ENCODE results near the gene EHHADH. TPM values are rescaled to one million over a fixed set of nuclear protein-coding genes. Genes with fewer than 3 reads are reported as not detected.

Gene EHHADH
- total RNA-seq, 1 donor from 2014 or later = 3.6 TPM

GRCh38 chr3:185210621-185211142 lies 43.2 kb downstream of the EHHADH start:
- Histone ChIP-seq H3K79me2 (ENCODE audit: low read depth) (no peaks in the 10 kb centered on the region), H3K4me3 (no peak overlapping the region), H3K27me3 (no peaks in the 10 kb centered on the region), H3K4me1 (peaks cover 25% of the 10 kb centered on the region), H4K20me1 (ENCODE audit: low read depth) (no peaks in the 10 kb centered on the region), H3K4me2 (no peak overlapping the region), H3K9me3 (ENCODE audit: low read depth) (no peaks in the 10 kb centered on the region), H3K9ac (no peak overlapping the region), H3K36me3 (no peaks in the 10 kb centered on the region), H3K27ac (no peak overlapping the region), H2AFZ (replicated peaks) (no peak overlapping the region), H3F3A (ENCODE audit: low read depth) (peaks cover 3% of the 10 kb centered on the region)
- Mint-ChIP-seq H3K4me3 (no peak overlapping the region), H3K4me1 (peaks cover 13% of the 10 kb centered on the region), H3K36me3 (no peaks in the 10 kb centered on the region), H3K27me3 (ENCODE audit: insufficient read depth, low read depth) (peaks cover 3% of the 10 kb centered on the region), H3K9me3 (no peaks in the 10 kb centered on the region), H3K27ac (no peak overlapping the region)
- TF ChIP-seq EZH2 (IDR thresholded peaks at IDR 0.05) (no peak), EZH2phosphoT487 (IDR thresholded peaks at IDR 0.05) (no peak), CTCF (IDR thresholded peaks at IDR 0.05) (no peak)
- DNase-seq (ENCODE audit: low spot score) = peak; percentile 39

- Histone ChIP-seq H3K27ac (no peak overlapping the region), H4K20me1 (ENCODE audit: low read depth) (no peaks in the 10 kb centered on the region), H3F3A (ENCODE audit: low read depth) (peaks cover 3% of the 10 kb centered on the region), H3K79me2 (ENCODE audit: low read depth) (no peaks in the 10 kb centered on the region), H2AFZ (replicated peaks) (no peak overlapping the region), H3K27me3 (no peaks in the 10 kb centered on the region), H3K4me1 (peaks cover 25% of the 10 kb centered on the region), H3K4me3 (no peak overlapping the region), H3K9ac (no peak overlapping the region), H3K9me3 (ENCODE audit: low read depth) (no peaks in the 10 kb centered on the region), H3K36me3 (no peaks in the 10 kb centered on the region), H3K4me2 (no peak overlapping the region)
- H3K27me3 Mint-ChIP-seq (ENCODE audit: insufficient read depth, low read depth) = peaks cover 3% of the 10 kb centered on the region
- no peaks in the 10 kb centered on the region for H3K9me3 Mint-ChIP-seq
- H3K4me3 Mint-ChIP-seq = no peak overlapping the region
- no peak overlapping the region for H3K27ac Mint-ChIP-seq
- no peak for TF ChIP-seq EZH2 (IDR thresholded peaks at IDR 0.05)
- TF ChIP-seq EZH2phosphoT487 (IDR thresholded peaks at IDR 0.05) = no peak
- no peak for TF ChIP-seq CTCF (IDR thresholded peaks at IDR 0.05)
- no peak for DNase-seq (ENCODE audit: low spot score)
- peaks cover 13% of the 10 kb centered on the region for H3K4me1 Mint-ChIP-seq
- no peaks in the 10 kb centered on the region for H3K36me3 Mint-ChIP-seq
Measured at GRCh38 chr3:185208823-185209222, 45.0 kb downstream of the EHHADH start.

GRCh38 chr3:185207931-185208746 lies 45.7 kb downstream of the EHHADH start:
- H3K36me3 ChIP-seq = no peaks in the 10 kb centered on the region
- no peak overlapping the region for H3K9ac ChIP-seq
- no peak for TF ChIP-seq EZH2phosphoT487 (IDR thresholded peaks at IDR 0.05)
- no peak for TF ChIP-seq EZH2 (IDR thresholded peaks at IDR 0.05)
- TF ChIP-seq CTCF (IDR thresholded peaks at IDR 0.05) = no peak
- H3K27ac ChIP-seq = no peak overlapping the region
- DNase-seq (ENCODE audit: low spot score) = peak; percentile 35
- H3K27me3 Mint-ChIP-seq (ENCODE audit: insufficient read depth, low read depth) = peaks cover 3% of the 10 kb centered on the region
- H3K9me3 ChIP-seq (ENCODE audit: low read depth) = no peaks in the 10 kb centered on the region
- no peak overlapping the region for H3K4me3 ChIP-seq
- H3K36me3 Mint-ChIP-seq = no peaks in the 10 kb centered on the region
- H3F3A ChIP-seq (ENCODE audit: low read depth) = peaks cover 3% of the 10 kb centered on the region
- H3K27me3 ChIP-seq = no peaks in the 10 kb centered on the region
- peak overlapping the region; percentile 22 for H3K4me2 ChIP-seq
- H2AFZ ChIP-seq (replicated peaks) = no peak overlapping the region
- H3K27ac Mint-ChIP-seq = no peak overlapping the region
- H3K4me1 ChIP-seq = peaks cover 25% of the 10 kb centered on the region
- no peaks in the 10 kb centered on the region for H4K20me1 ChIP-seq (ENCODE audit: low read depth)
- H3K4me3 Mint-ChIP-seq = no peak overlapping the region
- peaks cover 13% of the 10 kb centered on the region for H3K4me1 Mint-ChIP-seq
- no peaks in the 10 kb centered on the region for H3K9me3 Mint-ChIP-seq
- H3K79me2 ChIP-seq (ENCODE audit: low read depth) = no peaks in the 10 kb centered on the region
